CD1c-positive myeloid dendritic cell (primary cell): ENCODE results near the gene OXTR.

Experiments
- DNase-seq: peaks from one replicate; pipeline ENCODE4 v3.0.0-alpha.2; 2016; ENCODE audit errors: extremely low spot score

OXTR gene

GRCh38 chr3:8712045-8712907 is 57.1 kb downstream of the OXTR start:
- no peak for DNase-seq

GRCh38 chr3:8709801-8710507 is 59.5 kb downstream of the OXTR start:
- no peak for DNase-seq

GRCh38 chr3:8709287-8709686 is 60.1 kb downstream of the OXTR start:
- no peak for DNase-seq

GRCh38 chr3:8705575-8705974 is 63.8 kb downstream of the OXTR start:
- no peak for DNase-seq

- DNase-seq = no peak
Observed at GRCh38 chr3:8702560-8702959, 66.9 kb downstream of the OXTR start.
